CD4-positive, alpha-beta T cell treated with Interleukin-21 for 1 hour (primary cell): ENCODE results near the gene KIR2DL1.
"Not testable (repeated sequence)": the region's sequence is repeated elsewhere in the genome, so short reads cannot be mapped to it uniquely, and the experiment has no call there.

Source experiments
- DNase-seq: peaks from one replicate; pipeline ENCODE4 v3.0.0-alpha.2; 2020

KIR2DL1 gene

GRCh38 chr19:54769646-54770045, at the start of gene KIR2DL1:
TSS of gene KIR2DL1 (plus strand) at chr19:54769793. CDS start at chr19:54769851, 58 bp downstream.
- not testable (repeated sequence) for DNase-seq

DNA sequence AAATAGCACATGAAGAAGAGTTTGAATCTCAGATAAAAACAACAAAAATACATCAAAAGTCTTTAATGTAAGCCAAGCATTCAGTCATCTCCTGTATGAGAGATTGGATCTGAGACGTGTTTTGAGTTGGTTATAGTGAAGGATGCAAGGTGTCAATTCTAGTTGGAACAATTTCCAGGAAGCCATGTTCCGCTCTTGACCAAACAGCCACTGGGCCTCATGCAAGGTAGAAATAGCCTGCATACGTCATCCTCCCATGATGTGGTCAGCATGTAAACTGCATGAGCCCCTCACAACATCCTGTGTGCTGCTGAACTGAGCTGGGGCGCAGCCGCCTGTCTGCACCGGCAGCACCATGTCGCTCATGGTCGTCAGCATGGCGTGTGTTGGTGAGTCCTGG, 45.5 kb upstream of the KIR2DL1 start, which contains the start of gene KIR3DL3:
KIR3DL3 (plus strand) TSS at position 301 of the 400 bp plus-strand sequence; CDS start at position 356, 55 bp downstream.
- DNase-seq, result no peak

- DNase-seq, result no peak
Measured at GRCh38 chr19:54724644-54725043, 44.9 kb upstream of the KIR2DL1 start.

DNA sequence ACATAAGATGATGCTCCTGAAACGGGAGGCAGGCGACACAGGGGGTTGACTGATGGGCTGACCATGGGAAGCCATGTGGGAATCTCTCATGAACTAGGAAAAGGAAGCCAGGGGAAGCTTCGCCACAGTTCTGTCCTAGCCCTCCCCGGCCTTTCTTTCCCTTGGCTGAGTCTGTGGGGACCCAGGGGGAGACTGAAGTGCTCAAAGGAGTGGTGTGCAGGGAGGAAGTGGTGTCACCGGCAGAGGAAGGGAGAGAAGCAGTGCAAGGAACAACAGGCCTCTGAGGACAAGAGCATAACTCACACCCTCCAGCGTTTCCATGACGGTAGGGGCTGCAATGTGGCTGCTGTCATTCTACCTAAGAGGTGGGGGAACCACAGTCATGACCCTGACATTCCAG, 44.3 kb upstream of the KIR2DL1 start:
- no peak for DNase-seq

DNA sequence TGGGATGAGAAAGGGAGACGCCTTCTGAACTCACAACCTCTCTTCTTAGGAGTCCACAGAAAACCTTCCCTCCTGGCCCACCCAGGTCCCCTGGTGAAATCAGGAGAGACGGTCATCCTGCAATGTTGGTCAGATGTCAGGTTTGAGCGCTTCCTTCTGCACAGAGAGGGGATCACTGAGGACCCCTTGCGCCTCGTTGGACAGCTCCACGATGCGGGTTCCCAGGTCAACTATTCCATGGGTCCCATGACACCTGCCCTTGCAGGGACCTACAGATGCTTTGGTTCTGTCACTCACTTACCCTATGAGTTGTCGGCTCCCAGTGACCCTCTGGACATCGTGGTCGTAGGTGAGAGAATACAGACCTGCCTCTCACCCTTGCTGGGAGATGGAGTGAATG, 42.0 kb upstream of the KIR2DL1 start:
- no peak for DNase-seq

DNA sequence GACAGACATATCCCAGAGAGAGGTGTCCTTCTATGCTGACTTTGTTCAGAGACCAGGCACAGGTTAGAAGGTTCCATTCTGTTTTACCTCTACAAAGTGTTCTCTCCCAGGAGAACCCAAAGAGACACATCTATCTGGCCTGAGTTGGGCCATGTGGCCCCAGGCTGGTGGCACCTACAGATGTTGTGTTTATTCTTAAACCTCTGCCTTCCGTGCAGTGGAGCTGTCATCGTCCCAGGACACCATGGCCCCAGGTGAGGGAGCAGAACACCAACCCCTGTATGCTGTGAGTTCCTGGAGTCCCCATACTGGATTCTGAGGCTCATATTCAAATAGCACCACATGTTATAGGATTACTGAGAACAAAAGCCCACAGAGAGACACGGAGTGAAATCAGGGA, 41.4 kb upstream of the KIR2DL1 start:
- DNase-seq, result no peak

DNA sequence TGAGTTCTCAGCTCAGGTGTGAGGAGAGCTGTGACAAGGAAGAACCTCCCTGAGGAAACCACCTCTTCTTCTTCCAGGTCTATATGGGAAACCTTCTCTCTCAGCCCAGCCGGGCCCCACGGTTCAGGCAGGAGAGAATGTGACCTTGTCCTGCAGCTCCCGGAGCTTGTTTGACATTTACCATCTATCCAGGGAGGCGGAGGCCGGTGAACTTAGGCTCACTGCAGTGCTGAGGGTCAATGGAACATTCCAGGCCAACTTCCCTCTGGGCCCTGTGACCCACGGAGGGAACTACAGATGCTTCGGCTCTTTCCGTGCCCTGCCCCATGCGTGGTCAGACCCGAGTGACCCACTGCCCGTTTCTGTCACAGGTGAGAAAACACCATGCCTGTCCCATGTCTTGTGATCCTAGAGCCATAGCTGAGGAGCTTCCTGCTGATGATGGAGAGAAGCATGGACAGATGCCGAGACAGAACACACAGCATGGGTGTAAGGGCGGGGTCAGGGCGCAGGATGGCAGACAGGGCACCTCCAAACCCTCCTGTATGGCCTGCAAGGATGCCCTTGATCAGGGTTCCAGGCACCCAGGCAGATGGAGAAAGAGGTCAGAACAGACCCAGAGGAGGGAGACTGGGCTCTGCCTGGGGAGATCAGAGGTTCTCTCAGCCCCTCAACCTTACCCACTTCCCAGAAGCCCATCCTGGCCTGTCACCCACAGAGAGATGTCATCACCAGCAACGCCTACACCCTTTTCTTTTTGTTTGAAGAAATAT, 40.0 kb upstream of the KIR2DL1 start:
- DNase-seq, result no peak

DNA sequence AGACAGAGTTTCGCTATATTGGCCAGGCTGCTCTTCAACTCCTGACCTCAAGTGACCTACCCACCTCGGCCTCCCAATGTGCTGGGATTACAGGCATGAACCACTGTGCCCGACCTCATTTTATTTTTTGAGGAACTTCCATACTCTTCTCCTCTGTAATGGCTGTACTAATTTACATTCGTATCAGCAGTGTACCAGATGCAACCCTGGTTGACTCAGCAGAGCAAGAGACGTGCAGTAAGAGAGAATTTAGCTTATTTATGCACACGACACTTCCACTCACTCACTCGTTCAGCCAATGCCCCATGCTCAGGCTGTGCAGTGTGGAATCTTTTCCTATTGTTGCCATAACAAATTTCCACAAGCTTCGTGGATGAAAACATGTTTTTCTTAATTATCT, 38.4 kb upstream of the KIR2DL1 start:
- DNase-seq, result no peak

DNA sequence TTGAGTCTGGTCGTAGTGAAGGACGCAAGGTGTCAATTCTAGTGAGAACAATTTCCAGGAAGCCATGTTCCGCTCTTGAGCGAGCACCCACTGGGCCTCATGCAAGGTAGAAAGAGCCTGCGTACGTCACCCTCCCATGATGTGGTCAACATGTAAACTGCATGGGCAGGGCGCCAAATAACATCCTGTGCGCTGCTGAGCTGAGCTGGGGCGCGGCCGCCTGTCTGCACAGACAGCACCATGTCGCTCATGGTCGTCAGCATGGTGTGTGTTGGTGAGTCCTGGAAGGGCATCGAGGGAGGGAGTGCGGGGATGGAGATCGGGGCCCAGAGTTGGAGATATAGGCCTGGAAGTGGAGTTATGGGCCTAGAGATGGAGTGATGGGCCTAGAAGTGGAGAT, 31.3 kb upstream of the KIR2DL1 start, which contains the start of gene KIR2DL3:
KIR2DL3 (plus strand) TSS at position 208 of the 400 bp plus-strand sequence; CDS start at position 241, 33 bp downstream.
- DNase-seq, result not testable (repeated sequence)

- no peak for DNase-seq
Measured at GRCh38 chr19:54738715-54739114, 30.9 kb upstream of the KIR2DL1 start.

DNA sequence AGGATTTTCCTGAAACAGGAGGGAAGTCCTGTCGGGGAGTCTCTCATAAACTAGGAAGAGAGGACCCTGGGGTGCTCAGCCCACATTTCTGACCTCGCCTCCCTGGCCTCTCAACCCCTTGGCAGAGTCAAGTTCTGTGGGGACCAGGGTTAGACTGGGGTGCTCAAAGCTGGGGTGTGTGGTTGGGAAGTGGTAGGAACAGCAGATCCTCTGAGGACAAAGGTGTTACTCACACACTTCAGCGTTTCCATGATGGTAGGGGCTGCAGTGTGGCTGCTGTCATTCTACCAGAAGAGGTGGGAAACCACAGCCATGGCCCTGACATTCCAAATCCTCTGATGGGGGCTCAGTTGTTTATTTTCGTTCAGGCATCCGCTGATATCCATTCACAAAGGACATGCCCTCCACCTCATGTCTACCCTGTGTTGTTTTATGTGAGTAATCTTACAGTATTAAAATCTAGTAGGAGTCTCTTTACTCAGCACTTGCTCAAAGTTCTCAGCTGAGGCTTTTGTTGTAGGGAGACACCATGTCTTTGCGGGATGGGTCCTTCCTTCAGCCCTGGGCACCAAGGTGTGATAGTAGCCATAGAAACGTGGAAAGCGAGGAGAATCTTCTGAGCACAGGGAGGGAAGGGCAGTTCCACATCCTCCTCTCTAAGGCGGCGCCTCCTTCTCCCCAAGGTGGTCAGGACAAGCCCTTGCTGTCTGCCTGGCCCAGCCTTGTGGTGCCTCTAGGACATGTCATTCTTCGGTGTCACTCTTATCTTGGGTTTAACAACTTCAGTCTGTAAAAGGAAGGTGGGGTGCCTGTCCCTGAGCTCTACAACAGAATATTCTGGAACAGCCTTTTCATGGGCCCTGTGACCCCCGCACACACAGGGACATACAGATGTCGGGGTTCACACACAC, 29.8 kb upstream of the KIR2DL1 start:
- no peak for DNase-seq

DNA sequence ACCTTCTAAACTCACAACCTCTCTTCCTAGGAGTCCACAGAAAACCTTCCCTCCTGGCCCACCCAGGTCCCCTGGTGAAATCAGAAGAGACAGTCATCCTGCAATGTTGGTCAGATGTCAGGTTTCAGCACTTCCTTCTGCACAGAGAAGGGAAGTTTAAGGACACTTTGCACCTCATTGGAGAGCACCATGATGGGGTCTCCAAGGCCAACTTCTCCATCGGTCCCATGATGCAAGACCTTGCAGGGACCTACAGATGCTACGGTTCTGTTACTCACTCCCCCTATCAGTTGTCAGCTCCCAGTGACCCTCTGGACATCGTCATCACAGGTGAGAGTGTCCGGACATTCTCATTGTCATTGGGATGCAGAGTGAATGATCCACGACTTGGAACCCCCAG, 27.6 kb upstream of the KIR2DL1 start:
- DNase-seq, result not testable (repeated sequence)

- DNase-seq, result not testable (repeated sequence)
Measured at GRCh38 chr19:54744080-54744479, 25.5 kb upstream of the KIR2DL1 start.

DNA sequence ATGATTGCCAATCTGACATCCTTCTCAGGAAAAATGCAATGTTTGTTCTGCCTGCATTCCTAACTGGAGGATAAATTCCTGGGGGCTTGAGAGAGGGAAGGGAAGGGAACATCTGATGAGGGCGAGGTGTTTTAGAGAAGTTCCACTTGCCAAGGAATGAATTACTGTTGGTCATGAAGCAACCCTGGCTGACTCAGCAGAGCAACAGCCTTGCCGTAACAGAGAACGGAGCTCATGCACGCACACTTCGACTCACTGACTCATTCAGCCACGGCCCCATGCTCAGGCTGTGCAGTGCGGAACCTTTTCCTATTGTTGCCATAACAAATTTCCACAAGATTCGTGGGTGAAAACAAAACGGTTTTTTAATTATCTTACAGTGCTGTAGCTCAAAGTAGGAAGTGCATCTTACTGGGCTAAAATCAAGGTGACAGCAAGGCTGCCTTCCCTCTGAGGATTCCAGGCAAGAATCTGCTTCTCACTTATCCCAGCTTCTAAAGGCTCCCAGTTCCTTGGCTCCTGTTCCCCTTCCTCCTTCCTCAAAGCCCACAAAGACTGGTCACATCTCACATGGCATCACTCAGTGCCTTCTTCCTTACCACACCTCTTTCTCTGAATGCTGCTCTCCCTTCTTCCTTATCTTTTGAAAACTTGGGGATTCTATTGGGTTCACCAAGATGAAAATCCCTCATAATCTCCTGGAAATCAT, 21.8 kb upstream of the KIR2DL1 start:
- DNase-seq, result not testable (repeated sequence)

- not testable (repeated sequence) for DNase-seq
Measured at GRCh38 chr19:54750276-54750675, 19.3 kb upstream of the KIR2DL1 start.

- not testable (repeated sequence) for DNase-seq
Measured at GRCh38 chr19:54756204-54757110, 13.1 kb upstream of the KIR2DL1 start.

DNA sequence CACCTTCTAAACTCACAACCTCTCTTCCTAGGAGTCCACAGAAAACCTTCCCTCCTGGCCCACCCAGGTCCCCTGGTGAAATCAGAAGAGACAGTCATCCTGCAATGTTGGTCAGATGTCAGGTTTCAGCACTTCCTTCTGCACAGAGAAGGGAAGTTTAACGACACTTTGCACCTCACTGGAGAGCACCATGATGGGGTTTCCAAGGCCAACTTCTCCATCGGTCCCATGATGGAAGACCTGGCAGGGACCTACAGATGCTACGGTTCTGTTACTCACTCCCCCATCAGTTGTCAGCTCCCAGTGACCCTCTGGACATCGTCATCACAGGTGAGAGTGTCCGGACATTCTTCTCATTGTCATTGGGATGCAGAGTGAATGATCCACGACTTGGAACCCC, 11.0 kb upstream of the KIR2DL1 start:
- DNase-seq, result not testable (repeated sequence)

GRCh38 chr19:54764219-54764618, 5.4 kb upstream of the KIR2DL1 start:
- not testable (repeated sequence) for DNase-seq

DNA sequence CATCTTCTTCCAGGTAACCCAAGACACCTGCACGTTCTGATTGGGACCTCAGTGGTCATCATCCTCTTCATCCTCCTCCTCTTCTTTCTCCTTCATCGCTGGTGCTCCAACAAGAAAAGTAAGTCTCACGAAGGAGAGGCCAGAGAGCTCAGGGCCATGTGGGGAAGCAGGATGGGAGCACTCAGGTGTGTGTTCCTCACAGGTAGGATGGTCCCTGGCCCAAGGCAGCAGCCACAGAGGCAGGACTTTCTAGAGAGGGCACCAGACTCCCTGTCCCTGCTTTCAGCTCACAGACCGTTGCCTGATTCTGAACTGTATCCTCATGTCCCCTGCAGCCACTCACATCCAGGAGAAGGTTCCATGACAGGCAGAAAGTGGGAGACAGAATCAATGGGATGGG, 3.1 kb upstream of the KIR2DL1 start:
- not testable (repeated sequence) for DNase-seq

- not testable (repeated sequence) for DNase-seq
Measured at GRCh38 chr19:54770511-54770910, 918 bp downstream of the KIR2DL1 start.
